Esophagus muscularis mucosa (tissue), 4 donors: ENCODE measurements around the gene RER1. TPM values are rescaled to one million over a fixed set of nuclear protein-coding genes. Genes with fewer than 3 reads are reported as not detected.
A peak's percentile ranks its signal among the peaks of the same experiment; 100 is the strongest.

Experiments
- DNase-seq: peaks from one replicate; pipeline ENCODE4 v3.0.0-alpha.2; 2017; ENCODE audit errors: extremely low spot score
- H3K27ac ChIP-seq, 4 donors: fragments of 200-600 bp; sonication (generic); replicated peaks in 1 of 4; 1 replicate in 3 of 4; 2 replicates in 1 of 4; pipeline ENCODE4 v1.5.1; 2016 to 2019; ENCODE audit warnings: mild to moderate bottlenecking in 1 of 4
- H3K27me3 ChIP-seq, 4 donors: fragments of 200-600 bp; sonication (generic); one replicate each; pipeline versions ENCODE4 v1.5.1 to v1.6.0; 2016 to 2019
- H3K36me3 ChIP-seq, 4 donors: fragments of 200-600 bp; sonication (generic); one replicate each; pipeline ENCODE4 v1.5.1; 2016 to 2019
- H3K4me1 ChIP-seq, 4 donors: fragments of 200-600 bp; sonication (generic); one replicate each; pipeline ENCODE4 v1.5.1; 2016 to 2019
- H3K4me3 ChIP-seq, 4 donors: fragments of 200-600 bp; sonication (generic); 1 replicate in 2 of 4; 2 replicates in 2 of 4; pipeline ENCODE4 v1.5.1; 2016 to 2019; ENCODE audit warnings: mild to moderate bottlenecking in 4 of 4, moderate library complexity in 1 of 4
- H3K9me3 ChIP-seq, 4 donors: fragments of 200-600 bp; sonication (generic); 1 replicate in 3 of 4; 2 replicates in 1 of 4; pipeline ENCODE4 v1.5.1; 2016 to 2019
- EP300 ChIP-seq: sonication (generic); formaldehyde crosslinking; IDR thresholded peaks from one replicate; pipeline ENCODE4 v1.6.1; 2017; ENCODE audit warnings: antibody characterized with exemption
- POLR2A ChIP-seq: fragments of 450-650 bp; IDR thresholded peaks from one replicate; pipeline ENCODE4 v1.6.1; 2017; ENCODE audit warnings: antibody characterized with exemption, moderate library complexity, mild to moderate bottlenecking, low read depth
- POLR2AphosphoS5 ChIP-seq, 2 donors: sonication (generic); formaldehyde crosslinking; IDR thresholded peaks; one replicate each; pipeline ENCODE4 v1.6.1; 2017; ENCODE audit warnings: antibody characterized with exemption in 2 of 2
- WGBS: methylation state at CpG from one replicate; pipeline ENCODE4 v1.1.5; 2018; 5-methylcytosine and 5-hydroxymethylcytosine counted together
- intact Hi-C: fragments of 100-400 bp; cut with DNase I; formaldehyde crosslinking; loops from one replicate; pipeline ENCODE4 v1.15.1; 2023
- total RNA-seq, 4 donors: library from RNA; depleted of rRNA; stranded (reverse); fragments of >200 nt; gene quantifications; one replicate each; pipeline versions ENCODE4 v1.1.0 to v1.2.1, GENCODE V29; 2016
- TF ChIP-seq, protein P1 (sequence below), 3 experiments: fragments of 200-600 bp in 2 of 3; fragments of 450-650 bp in 1 of 3; sonication (generic) in 2 of 3; IDR thresholded peaks; one replicate each; pipeline ENCODE4 v1.5.1; 2017 to 2019; ENCODE audit warnings: antibody characterized with exemption in 3 of 3, mild to moderate bottlenecking in 2 of 3, moderate library complexity in 1 of 3

The RER1 gene
- total RNA-seq, 4 donors from 2014 or later = 47.3 to 67.3 (median 56.4) TPM

- Histone ChIP-seq H3K4me1 (peaks cover 22 to 41% (median 40%) of the 10 kb centered on the region in 4 donors), H3K27me3 (peaks cover 0 to 4% (median 0%) of the 10 kb centered on the region in 4 donors), H3K9me3 (no peaks in the 10 kb centered on the region), H3K27ac (no peak overlapping the region), H3K36me3 (peaks cover 0 to 31% (median 12%) of the 10 kb centered on the region in 4 donors), H3K4me3 (no peak overlapping the region)
- no peak for DNase-seq
- intact Hi-C loops = loop anchor here (2.0 kb wide), 1 partner anchor 257 kb away; no protein-coding TSS in a partner anchor
- 92% methylated on average over 7 of the region's 7 CpGs for whole genome bisulfite sequencing
- TF ChIP-seq EP300 (no peak), POLR2A (no peak), POLR2AphosphoS5 (IDR thresholded peaks at IDR 0.05) (no peak)
- TF ChIP-seq, protein P1, sequence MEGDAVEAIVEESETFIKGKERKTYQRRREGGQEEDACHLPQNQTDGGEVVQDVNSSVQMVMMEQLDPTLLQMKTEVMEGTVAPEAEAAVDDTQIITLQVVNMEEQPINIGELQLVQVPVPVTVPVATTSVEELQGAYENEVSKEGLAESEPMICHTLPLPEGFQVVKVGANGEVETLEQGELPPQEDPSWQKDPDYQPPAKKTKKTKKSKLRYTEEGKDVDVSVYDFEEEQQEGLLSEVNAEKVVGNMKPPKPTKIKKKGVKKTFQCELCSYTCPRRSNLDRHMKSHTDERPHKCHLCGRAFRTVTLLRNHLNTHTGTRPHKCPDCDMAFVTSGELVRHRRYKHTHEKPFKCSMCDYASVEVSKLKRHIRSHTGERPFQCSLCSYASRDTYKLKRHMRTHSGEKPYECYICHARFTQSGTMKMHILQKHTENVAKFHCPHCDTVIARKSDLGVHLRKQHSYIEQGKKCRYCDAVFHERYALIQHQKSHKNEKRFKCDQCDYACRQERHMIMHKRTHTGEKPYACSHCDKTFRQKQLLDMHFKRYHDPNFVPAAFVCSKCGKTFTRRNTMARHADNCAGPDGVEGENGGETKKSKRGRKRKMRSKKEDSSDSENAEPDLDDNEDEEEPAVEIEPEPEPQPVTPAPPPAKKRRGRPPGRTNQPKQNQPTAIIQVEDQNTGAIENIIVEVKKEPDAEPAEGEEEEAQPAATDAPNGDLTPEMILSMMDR (IDR thresholded peaks at IDR 0.05) = no peak
Measured at GRCh38 chr1:2389644-2390043, 2.0 kb upstream of the RER1 start.

GRCh38 chr1:2391931-2392509 lies 379 bp downstream of the RER1 start:
- H3K27ac ChIP-seq = peak overlapping the region; percentile 77 to 94 (median 90)
- peak overlapping the region; percentile 84 to 99 (median 96) for H3K4me3 ChIP-seq
- peaks cover 22 to 50% (median 47%) of the 10 kb centered on the region in 4 donors for H3K4me1 ChIP-seq
- 2% methylated on average over 8 of the region's 62 CpGs for WGBS
- DNase-seq = no peak
- no peak for TF ChIP-seq EP300
- H3K9me3 ChIP-seq = no peaks in the 10 kb centered on the region
- H3K27me3 ChIP-seq = peaks cover 0 to 4% (median 0%) of the 10 kb centered on the region in 4 donors
- intact Hi-C loops = loop anchor here (2.0 kb wide), 1 partner anchor 259 kb away; no protein-coding TSS in a partner anchor
- H3K36me3 ChIP-seq = peaks cover 16 to 48% (median 31%) of the 10 kb centered on the region in 4 donors

DNA sequence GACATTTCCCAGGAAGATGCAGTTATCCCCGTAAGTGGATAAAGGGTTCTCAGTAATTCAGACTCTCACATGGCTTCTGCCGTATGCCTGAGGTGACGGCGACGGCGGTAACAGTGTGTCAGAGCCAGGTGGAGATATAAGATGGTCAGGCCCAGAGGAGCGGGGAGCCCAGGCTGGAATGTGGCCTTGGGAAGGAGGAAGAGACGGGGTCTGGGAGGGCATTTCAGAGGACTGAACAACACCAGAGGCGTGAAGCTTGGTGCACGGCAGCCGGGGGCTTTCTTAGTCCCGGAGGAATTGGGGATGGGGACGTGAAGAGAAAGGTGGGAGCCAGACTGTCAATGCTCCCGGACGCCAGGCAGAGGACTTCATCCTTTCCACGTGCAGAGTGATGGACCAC lies 1.0 kb downstream of the RER1 start:
- intact Hi-C loops = no loop called here
- no peaks in the 10 kb centered on the region for H3K9me3 ChIP-seq
- WGBS = 52% methylated on average over 15 of the region's 16 CpGs
- H3K4me3 ChIP-seq = peak overlapping the region; percentile 84 to 99 (median 96)
- peaks cover 21 to 49% (median 36%) of the 10 kb centered on the region in 4 donors for H3K36me3 ChIP-seq
- peak overlapping the region; percentile 77 to 94 (median 90) for H3K27ac ChIP-seq
- TF ChIP-seq, protein P1 (IDR thresholded peaks at IDR 0.05) = no peak
- no peak for TF ChIP-seq EP300
- no peak for TF ChIP-seq POLR2A
- TF ChIP-seq POLR2AphosphoS5 (IDR thresholded peaks at IDR 0.05) = no peak
- H3K4me1 ChIP-seq = peaks cover 22 to 50% (median 47%) of the 10 kb centered on the region in 4 donors
- DNase-seq = no peak
- peaks cover 0 to 4% (median 0%) of the 10 kb centered on the region in 4 donors for H3K27me3 ChIP-seq

GRCh38 chr1:2393471-2393877 lies 1.8 kb downstream of the RER1 start:
- peaks cover 22 to 50% (median 47%) of the 10 kb centered on the region in 4 donors for H3K4me1 ChIP-seq
- peaks cover 0 to 4% (median 0%) of the 10 kb centered on the region in 4 donors for H3K27me3 ChIP-seq
- no peak for DNase-seq
- 89% methylated on average over 7 of the region's 9 CpGs for WGBS
- H3K9me3 ChIP-seq = no peaks in the 10 kb centered on the region
- intact Hi-C loops = no loop called here
- H3K27ac ChIP-seq = no peak overlapping the region
- H3K36me3 ChIP-seq = peaks cover 21 to 57% (median 44%) of the 10 kb centered on the region in 4 donors
- TF ChIP-seq POLR2AphosphoS5 (IDR thresholded peaks at IDR 0.05) (no peak), POLR2A (no peak), EP300 (no peak)
- TF ChIP-seq, protein P1 (IDR thresholded peaks at IDR 0.05) = no peak
- no peak overlapping the region for H3K4me3 ChIP-seq

- DNase-seq = no peak
- no peak overlapping the region for H3K4me3 ChIP-seq
- peaks cover 22 to 64% (median 52%) of the 10 kb centered on the region in 4 donors for H3K36me3 ChIP-seq
- peaks cover 0 to 4% (median 0%) of the 10 kb centered on the region in 4 donors for H3K27me3 ChIP-seq
- H3K9me3 ChIP-seq = no peaks in the 10 kb centered on the region
- TF ChIP-seq EP300 (no peak), POLR2AphosphoS5 (IDR thresholded peaks at IDR 0.05) (no peak), POLR2A (no peak)
- TF ChIP-seq, protein P1 (IDR thresholded peaks at IDR 0.05) = no peak
- intact Hi-C loops = no loop called here
- peaks cover 22 to 50% (median 47%) of the 10 kb centered on the region in 4 donors for H3K4me1 ChIP-seq
- 90% methylated on average over 5 of the region's 7 CpGs for WGBS
- no peak overlapping the region for H3K27ac ChIP-seq
Measured at GRCh38 chr1:2394220-2394619, 2.6 kb downstream of the RER1 start.
